ENCODE measurements around the gene IGF2R. TPM values are rescaled to one million over a fixed set of nuclear protein-coding genes. Genes with fewer than 3 reads are reported as not detected.
"Not testable (repeated sequence)": the region's sequence is repeated elsewhere in the genome, so short reads cannot be mapped to it uniquely, and the experiment has no call there.

IGF2R gene
- polyA plus RNA-seq, 1 donor, result 124 TPM

DNA sequence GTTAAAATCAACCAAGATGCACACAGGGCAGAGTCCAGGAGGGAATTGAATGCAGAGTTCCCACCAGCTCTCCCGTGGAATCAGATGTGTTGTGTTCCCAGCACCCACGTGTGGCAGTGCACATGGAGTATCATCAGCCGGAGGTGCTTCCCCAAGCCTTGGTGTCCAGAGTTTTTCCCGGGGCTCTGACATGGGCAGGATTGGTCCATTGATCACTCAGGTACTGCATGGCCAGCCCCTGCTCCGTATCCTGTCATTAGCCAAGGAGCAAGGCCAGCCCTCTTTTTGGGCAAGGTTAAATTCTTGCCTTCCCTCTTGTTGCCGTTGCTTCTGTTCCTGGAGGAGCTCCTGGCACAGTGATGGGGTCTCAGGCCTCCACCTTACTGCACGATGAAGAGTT lies 124.2 kb downstream of the IGF2R start:
- no peak for DNase-seq (ENCODE audit: low read depth)

- no peak for DNase-seq (ENCODE audit: low read depth)
Observed at GRCh38 chr6:160093946-160094345, 125.1 kb downstream of the IGF2R start.

GRCh38 chr6:160095146-160095845 lies 126.4 kb downstream of the IGF2R start:
- no peak for DNase-seq (ENCODE audit: low read depth)

GRCh38 chr6:160101277-160102205 lies 132.7 kb downstream of the IGF2R start:
- no peak for DNase-seq (ENCODE audit: low read depth)

GRCh38 chr6:160102399-160102798 lies 133.5 kb downstream of the IGF2R start:
- no peak for DNase-seq (ENCODE audit: low read depth)

DNA sequence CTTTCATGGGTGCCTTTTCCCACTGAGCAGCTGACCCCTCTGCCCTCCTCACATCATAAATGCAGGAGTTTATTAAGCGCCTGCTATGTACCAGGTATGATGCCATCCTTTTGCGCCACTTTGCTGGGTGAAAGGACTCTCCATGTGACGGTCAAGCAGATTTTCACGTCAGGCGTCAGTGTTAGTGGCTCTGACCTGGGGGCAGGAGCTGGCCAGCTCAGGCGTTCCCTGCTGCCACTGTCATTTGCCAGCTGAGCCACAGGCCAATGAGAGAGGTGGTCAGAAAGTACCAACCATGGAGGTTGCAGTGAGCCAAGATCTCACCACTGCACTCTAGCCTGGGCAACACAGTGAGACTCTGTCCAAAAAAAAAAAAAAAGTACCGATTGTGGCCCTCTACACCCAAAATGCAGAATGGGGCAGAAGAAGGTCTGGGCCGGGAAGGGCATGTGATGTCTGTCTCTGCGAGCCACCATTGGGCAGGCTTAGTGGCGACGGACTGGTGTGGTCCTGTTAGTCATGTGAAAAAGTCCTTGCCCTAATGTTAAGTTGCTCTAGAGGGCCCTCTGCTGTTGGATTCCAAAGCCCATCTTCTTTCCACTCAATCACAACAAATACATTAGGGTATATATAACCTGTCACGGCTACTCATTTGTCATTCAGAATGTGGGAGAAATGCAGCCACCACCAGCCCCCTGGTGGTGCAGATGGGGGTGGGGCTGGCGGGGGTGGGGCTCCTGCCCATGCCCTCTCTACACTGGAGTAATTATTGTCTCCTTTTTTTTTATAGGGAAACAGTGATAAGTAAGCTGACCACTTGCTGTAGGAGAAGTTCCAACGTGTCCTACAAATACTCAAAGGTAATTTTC lies 134.3 kb downstream of the IGF2R start:
- no peak for DNase-seq (ENCODE audit: low read depth)

- no peak for DNase-seq (ENCODE audit: low read depth)
Observed at GRCh38 chr6:160103825-160104100, 134.9 kb downstream of the IGF2R start.

GRCh38 chr6:160104821-160105517 lies 136.1 kb downstream of the IGF2R start:
- no peak for DNase-seq (ENCODE audit: low read depth)

- no peak for DNase-seq (ENCODE audit: low read depth)
Observed at GRCh38 chr6:160106010-160106409, 137.1 kb downstream of the IGF2R start.

DNA sequence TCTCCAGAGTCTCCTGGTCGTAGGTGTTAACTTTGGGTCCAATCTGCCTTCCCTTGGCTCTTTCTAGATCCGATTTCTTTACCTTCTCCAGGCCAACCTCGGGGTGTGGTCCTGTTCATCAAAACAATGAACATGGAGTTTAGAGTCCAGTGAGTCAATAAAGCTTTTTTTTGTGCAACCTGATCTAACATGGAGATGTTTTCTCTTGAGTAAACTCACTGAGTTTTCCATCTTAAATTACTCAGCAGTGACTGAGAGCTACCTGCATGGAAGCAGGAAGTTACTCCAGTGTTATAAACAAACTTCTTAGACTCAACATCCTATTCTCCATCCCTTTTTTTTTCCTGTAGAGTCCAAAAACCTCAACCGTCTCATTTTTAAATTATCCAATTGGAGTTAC lies 137.8 kb downstream of the IGF2R start:
- no peak for DNase-seq (ENCODE audit: low read depth)

- no peak for DNase-seq (ENCODE audit: low read depth)
Observed at GRCh38 chr6:160108077-160108476, 139.2 kb downstream of the IGF2R start.

- no peak for DNase-seq (ENCODE audit: low read depth)
Observed at GRCh38 chr6:160110586-160111123, 141.8 kb downstream of the IGF2R start.

GRCh38 chr6:160111806-160112205 lies 142.9 kb downstream of the IGF2R start:
- DNase-seq (ENCODE audit: low read depth), result no peak

GRCh38 chr6:160112628-160113299 lies 143.9 kb downstream of the IGF2R start:
- DNase-seq (ENCODE audit: low read depth), result no peak

DNA sequence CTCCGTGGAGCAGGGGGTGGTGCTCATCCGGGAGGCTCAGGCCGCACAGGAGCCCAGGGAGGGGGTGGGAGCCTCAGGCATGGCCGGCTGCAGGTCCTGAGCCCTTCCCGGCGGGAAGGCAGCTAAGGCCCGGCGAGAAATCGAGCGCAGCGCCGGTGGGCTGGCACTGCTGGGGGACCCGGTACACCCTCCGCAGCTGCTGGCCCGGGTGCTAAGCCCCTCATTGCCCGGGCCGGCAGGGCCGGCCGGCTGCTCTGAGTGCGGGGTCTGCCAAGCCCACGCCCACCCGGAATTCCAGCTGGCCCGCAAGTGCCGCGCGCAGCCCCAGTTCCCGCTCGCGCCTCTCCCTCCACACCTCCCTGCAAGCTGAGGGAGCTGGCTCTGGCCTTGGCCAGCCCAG lies 145.7 kb downstream of the IGF2R start:
- DNase-seq (ENCODE audit: low read depth), result not testable (repeated sequence)

DNA sequence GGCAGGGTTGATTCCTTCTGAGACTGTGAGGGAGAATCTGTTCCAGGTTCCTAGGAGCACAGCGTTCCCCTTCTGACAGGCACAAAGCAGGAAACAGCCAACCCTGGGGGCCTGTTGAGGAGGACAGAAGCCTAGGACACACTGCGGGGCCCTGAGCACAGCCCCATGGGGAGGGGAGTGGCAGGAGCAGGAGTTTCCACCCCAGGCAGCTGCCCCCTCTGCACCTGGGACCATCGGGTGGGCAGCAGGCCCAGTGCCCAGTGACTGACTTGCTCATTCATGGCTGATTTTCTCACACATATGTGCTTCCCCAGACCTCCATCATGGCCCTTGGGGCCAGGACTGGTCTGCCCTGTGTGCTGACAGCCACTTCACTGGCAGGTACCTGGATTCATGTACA lies 146.5 kb downstream of the IGF2R start:
- no peak for DNase-seq (ENCODE audit: low read depth)

GRCh38 chr6:160116411-160116810 lies 147.5 kb downstream of the IGF2R start:
- DNase-seq (ENCODE audit: low read depth), result no peak

GRCh38 chr6:160117137-160117536 lies 148.3 kb downstream of the IGF2R start:
- no peak for DNase-seq (ENCODE audit: low read depth)

- no peak for DNase-seq (ENCODE audit: low read depth)
Observed at GRCh38 chr6:160118620-160119229, 149.8 kb downstream of the IGF2R start.

- no peak for DNase-seq (ENCODE audit: low read depth)
Observed at GRCh38 chr6:160120087-160120486, 151.2 kb downstream of the IGF2R start.
